Breast epithelium (tissue), 4 donors: ENCODE results near the gene EPHA5. TPM values are rescaled to one million over a fixed set of nuclear protein-coding genes. Genes with fewer than 3 reads are reported as not detected.

Experiments used
- DNase-seq, 2 donors: peaks; one replicate each; pipeline ENCODE4 v3.0.0-alpha.2; 2019; ENCODE audit warnings: low spot score in 2 of 2
- H3K27ac ChIP-seq, 2 donors: fragments of 200-600 bp; sonication (generic) in 1 of 2; one replicate each; pipeline ENCODE4 v1.5.1; 2016 to 2019; ENCODE audit warnings: mild to moderate bottlenecking in 1 of 2
- H3K27me3 ChIP-seq, 2 donors: fragments of 200-600 bp; sonication (generic) in 1 of 2; one replicate each; pipeline versions ENCODE4 v1.5.1 to v1.6.0; 2017 to 2019; ENCODE audit warnings: control low read depth in 1 of 2, mild to moderate bottlenecking in 1 of 2
- H3K36me3 ChIP-seq: fragments of 200-600 bp; one replicate; pipeline ENCODE4 v1.5.1; 2019
- H3K4me1 ChIP-seq, 2 donors: fragments of 200-600 bp; sonication (generic); one replicate each; pipeline ENCODE4 v1.5.1; 2016 to 2019; ENCODE audit warnings: control low read depth in 1 of 2
- H3K4me3 ChIP-seq, 3 donors: fragments of 200-600 bp; sonication (generic); 1 replicate in 2 of 3; 2 replicates in 1 of 3; pipeline ENCODE4 v1.5.1; 2016 to 2019; ENCODE audit warnings: mild to moderate bottlenecking in 3 of 3, moderate library complexity in 2 of 3
- H3K9me3 ChIP-seq, 2 donors: fragments of 200-600 bp; sonication (generic) in 1 of 2; one replicate each; pipeline ENCODE4 v1.5.1; 2016 to 2019; ENCODE audit warnings: control low read depth in 1 of 2
- CTCF ChIP-seq, 3 donors: fragments of 450-650 bp; IDR thresholded peaks; one replicate each; pipeline ENCODE4 v1.5.1; 2016 to 2017; ENCODE audit warnings: antibody characterized with exemption in 3 of 3, mild to moderate bottlenecking in 3 of 3, moderate library complexity in 3 of 3
- POLR2A ChIP-seq: fragments of 450-650 bp; IDR thresholded peaks from one replicate; pipeline ENCODE4 v1.6.1; 2016; ENCODE audit warnings: antibody characterized with exemption, mild to moderate bottlenecking, moderate library complexity
- POLR2AphosphoS5 ChIP-seq, 3 donors: sonication (generic); formaldehyde crosslinking; IDR thresholded peaks; one replicate each; pipeline ENCODE4 v1.6.1; 2017; ENCODE audit warnings: antibody characterized with exemption in 3 of 3
- intact Hi-C: fragments of 100-400 bp; cut with DNase I; formaldehyde crosslinking; loops from one replicate; pipeline ENCODE4 v1.15.1; 2023; ENCODE audit warnings: low total_unique reads
- total RNA-seq, 3 donors: library from RNA; depleted of rRNA; stranded (reverse); fragments of >200 nt; gene quantifications; one replicate each; pipeline ENCODE4 v1.1.0, GENCODE V29; 2016

Gene EPHA5
- total RNA-seq, 3 donors from 2014 or later = 0.16 to 0.29 TPM; not detected in 1

- Histone ChIP-seq H3K4me1 (no peaks in the 10 kb centered on the region), H3K4me3 (no peak overlapping the region), H3K27me3 (no peaks in the 10 kb centered on the region), H3K27ac (no peak overlapping the region), H3K9me3 (no peaks in the 10 kb centered on the region), H3K36me3 (no peaks in the 10 kb centered on the region)
- DNase-seq = no peak
- intact Hi-C loops = no loop called here
- TF ChIP-seq POLR2A = no peak
- TF ChIP-seq POLR2AphosphoS5 (IDR thresholded peaks at IDR 0.05) = no peak
- no peak for TF ChIP-seq CTCF (IDR thresholded peaks at IDR 0.05)
Observed at GRCh38 chr4:65653740-65654361, 16.4 kb downstream of the EPHA5 start.

- H3K27ac ChIP-seq = no peak overlapping the region
- TF ChIP-seq CTCF (IDR thresholded peaks at IDR 0.05) (no peak), POLR2A (no peak), POLR2AphosphoS5 (IDR thresholded peaks at IDR 0.05) (no peak)
Observed at GRCh38 chr4:65651751-65652150, 18.5 kb downstream of the EPHA5 start.

GRCh38 chr4:65651031-65651430 is 19.3 kb downstream of the EPHA5 start:
- Histone ChIP-seq H3K4me3 (no peak overlapping the region), H3K27me3 (no peaks in the 10 kb centered on the region), H3K4me1 (no peaks in the 10 kb centered on the region), H3K9me3 (no peaks in the 10 kb centered on the region), H3K36me3 (no peaks in the 10 kb centered on the region), H3K27ac (no peak overlapping the region)
- TF ChIP-seq POLR2A (no peak), POLR2AphosphoS5 (IDR thresholded peaks at IDR 0.05) (no peak), CTCF (IDR thresholded peaks at IDR 0.05) (no peak)
- no peak for DNase-seq
- intact Hi-C loops = no loop called here

More at GRCh38 chr4:65651751-65652150, 18.5 kb downstream of the EPHA5 start:
- DNase-seq = no peak
- no peaks in the 10 kb centered on the region for H3K36me3 ChIP-seq
- H3K4me1 ChIP-seq = no peaks in the 10 kb centered on the region
- intact Hi-C loops = no loop called here
- H3K9me3 ChIP-seq = no peaks in the 10 kb centered on the region
- no peaks in the 10 kb centered on the region for H3K27me3 ChIP-seq
- H3K4me3 ChIP-seq = no peak overlapping the region

GRCh38 chr4:65646136-65646535 is 24.2 kb downstream of the EPHA5 start:
- H3K4me1 ChIP-seq = no peaks in the 10 kb centered on the region

More at GRCh38 chr4:65646136-65646535, 24.2 kb downstream of the EPHA5 start:
- intact Hi-C loops = no loop called here
- no peak for DNase-seq
- H3K36me3 ChIP-seq = no peaks in the 10 kb centered on the region
- TF ChIP-seq CTCF (IDR thresholded peaks at IDR 0.05) (no peak), POLR2A (no peak), POLR2AphosphoS5 (IDR thresholded peaks at IDR 0.05) (no peak)
- H3K27ac ChIP-seq = no peak overlapping the region
- H3K27me3 ChIP-seq = no peaks in the 10 kb centered on the region
- H3K9me3 ChIP-seq = no peaks in the 10 kb centered on the region
- no peak overlapping the region for H3K4me3 ChIP-seq
